SH-SY5Y (cell line): ENCODE measurements around the gene ITPR1.

ENCODE experiments used
- GATA2 ChIP-seq: IDR thresholded peaks from 2 replicates; pipeline ENCODE4 v1.6.1; 2011; ENCODE audit warnings: mild to moderate bottlenecking, low read depth, low read length
- GATA3 ChIP-seq: IDR thresholded peaks from 2 replicates; pipeline ENCODE4 v1.6.1; 2011; ENCODE audit warnings: low read depth, mild to moderate bottlenecking, low read length, moderate library complexity

GRCh38 chr3:4693620-4694019 is 200.5 kb downstream of the ITPR1 start:
- TF ChIP-seq GATA2 = no peak
- TF ChIP-seq GATA3 = no peak
